GM18520 (cell line): ENCODE measurements around the gene KPTN.

Experiments
- ATAC-seq: cut with Tn5 transposase; IDR thresholded peaks from one replicate; pipeline ENCODE4 v1.9.1; 2021; ENCODE audit not compliant: unreplicated experiment

The KPTN gene

DNA sequence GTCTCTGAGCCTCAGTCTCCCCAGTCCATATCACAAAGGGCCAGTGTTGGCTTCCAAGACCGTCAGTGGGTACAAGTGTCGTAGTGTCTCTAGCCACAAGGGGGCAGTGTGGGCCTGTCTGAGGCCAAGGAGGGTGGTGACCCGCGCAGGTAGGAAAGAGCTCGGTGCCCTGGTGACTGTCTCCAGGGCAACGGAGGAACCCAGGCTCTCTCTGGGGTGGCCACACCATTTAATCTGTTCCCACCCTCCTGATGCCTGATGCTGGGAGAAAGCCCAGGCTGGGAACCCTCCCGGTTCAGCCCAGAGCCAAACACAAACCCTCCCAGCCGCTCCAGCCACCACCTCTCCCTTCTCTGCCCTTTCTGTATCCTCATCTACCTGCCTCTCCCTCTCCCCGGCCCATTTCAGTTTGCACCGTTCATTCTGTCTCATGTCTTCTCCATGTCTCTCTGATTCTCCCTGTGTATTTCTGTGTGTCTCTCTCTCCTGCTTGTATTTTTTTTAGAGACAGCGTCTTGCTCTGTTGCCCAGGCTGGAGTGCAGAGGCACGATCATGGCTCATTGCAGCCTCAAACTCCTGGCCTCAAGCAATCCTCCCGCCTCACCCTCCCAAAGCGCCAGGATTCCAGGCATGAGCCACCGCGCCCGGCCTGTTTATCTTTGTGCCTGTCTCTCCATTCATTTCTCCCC, 47.2 kb downstream of the KPTN start:
- ATAC-seq: no peak

DNA sequence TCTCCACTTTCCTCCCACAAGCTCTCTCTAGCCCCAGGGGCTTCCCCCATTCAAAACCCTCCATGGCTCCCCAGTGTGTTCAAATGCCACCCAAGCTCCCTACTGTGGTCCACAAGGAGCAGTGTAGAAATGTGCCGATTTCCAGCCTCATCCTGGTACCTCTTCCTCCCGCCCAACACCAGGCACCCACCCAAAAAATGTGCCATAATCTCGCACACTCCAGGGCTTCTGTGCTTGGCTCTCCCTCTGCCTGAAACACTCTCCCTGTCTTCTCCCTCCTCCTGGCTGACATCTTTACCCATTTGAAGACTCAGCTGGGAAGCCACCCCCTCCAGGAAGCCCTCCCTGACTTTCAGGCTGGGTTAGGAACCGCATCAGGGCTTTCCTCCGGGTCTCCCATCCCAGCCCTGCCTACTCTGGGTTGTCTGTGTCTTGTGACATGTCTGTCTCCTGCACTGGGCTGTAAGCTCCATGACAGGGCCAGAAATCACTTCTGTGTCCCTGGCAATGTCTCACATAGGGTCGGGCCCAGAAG, 48.1 kb downstream of the KPTN start:
- no peak for ATAC-seq

DNA sequence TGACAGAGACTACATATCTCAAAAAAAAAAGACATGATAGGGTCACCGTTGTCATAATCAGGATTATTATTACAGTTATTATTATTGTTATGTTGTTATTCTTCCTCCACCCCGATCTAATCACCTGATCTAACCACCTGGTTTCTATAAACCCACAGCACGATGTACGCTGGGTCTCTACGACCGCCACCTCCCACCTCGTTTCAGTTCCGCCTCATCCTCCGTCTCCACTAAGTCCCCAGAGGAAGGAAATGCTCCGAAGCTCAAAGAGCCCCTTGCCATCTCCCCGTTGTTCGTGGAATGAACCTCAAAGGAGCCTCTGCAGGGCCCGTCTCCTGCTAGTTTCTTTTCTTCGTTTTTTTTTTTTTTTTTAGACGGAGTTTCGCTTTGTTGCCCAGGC, 48.8 kb downstream of the KPTN start:
- no peak for ATAC-seq

DNA sequence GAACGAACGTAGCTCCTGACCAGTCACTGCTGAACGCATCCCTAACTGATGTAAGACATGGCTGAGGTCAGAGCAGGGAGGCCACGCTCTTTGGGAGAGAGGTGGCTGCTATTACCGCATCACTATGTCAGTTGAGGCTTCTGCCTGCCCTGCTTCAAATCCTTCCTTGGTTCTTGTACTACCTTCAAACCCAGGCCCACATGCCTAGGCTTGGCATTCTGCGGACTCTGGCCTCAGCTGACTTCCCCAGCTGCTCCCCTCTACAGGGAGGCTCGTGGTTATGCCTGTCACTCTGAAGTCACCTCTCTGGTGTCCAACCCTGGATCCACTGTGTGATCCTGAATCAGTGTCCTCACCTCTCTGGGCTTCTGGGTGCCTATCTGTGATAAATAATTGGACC, 49.9 kb downstream of the KPTN start:
- no peak for ATAC-seq

DNA sequence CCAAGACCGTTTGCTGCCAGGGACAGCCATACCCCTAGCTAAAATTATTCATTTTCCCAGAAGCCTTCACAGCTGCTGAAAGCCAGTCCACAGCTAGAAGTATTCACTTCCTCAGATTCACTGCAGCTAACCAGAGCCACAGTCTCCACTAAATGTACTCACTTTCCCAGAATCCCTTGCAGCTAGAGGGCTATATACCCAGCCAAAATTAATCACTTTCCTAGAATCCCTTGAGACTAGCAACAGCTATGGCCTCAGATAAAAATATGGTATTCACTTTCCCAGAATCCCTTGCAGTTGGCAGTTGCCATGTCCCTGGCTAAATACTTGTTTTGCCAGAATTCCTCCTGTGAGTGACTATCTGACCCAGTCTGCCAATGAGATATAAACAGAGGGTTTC, 50.9 kb downstream of the KPTN start:
- ATAC-seq: no peak

DNA sequence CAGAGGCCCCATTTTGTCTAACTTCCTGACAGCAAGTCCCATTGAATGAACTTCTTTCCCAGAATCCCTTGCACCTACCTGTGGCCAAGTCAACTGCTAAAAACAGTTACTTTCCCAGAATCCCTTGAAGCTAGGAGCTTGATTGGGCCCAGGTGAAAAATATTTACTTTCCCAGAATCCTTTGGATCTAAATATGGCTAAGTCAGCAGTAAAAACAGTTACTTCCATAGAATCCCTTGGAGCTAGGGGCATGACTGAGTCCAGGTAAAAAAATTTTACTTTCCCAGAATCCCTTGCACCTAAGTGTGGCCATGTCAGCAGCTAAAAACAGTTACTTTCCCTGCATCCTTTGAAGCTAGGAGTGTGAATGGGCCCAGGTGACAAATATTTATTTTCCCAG, 51.5 kb downstream of the KPTN start:
- ATAC-seq: no peak

DNA sequence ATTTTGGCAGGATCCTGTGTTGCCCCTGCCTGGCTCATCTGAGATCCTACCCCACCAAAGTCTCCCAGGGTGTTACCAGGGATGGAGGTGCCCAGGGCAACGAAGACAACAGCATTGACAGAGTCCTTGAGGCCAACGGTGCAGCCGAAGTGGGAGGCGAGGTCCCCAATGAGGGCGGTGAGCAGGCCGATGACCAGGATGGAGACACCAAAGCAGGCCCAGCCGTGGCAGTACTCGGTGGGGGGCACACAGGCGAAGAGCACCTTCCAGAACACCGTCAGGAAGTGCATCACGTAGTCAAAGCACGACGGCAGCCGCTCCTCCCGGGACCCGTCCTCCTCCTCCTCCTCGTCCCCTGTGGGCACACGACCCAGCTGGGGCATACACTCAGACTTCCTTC, 51.9 kb downstream of the KPTN start:
- ATAC-seq: no peak

DNA sequence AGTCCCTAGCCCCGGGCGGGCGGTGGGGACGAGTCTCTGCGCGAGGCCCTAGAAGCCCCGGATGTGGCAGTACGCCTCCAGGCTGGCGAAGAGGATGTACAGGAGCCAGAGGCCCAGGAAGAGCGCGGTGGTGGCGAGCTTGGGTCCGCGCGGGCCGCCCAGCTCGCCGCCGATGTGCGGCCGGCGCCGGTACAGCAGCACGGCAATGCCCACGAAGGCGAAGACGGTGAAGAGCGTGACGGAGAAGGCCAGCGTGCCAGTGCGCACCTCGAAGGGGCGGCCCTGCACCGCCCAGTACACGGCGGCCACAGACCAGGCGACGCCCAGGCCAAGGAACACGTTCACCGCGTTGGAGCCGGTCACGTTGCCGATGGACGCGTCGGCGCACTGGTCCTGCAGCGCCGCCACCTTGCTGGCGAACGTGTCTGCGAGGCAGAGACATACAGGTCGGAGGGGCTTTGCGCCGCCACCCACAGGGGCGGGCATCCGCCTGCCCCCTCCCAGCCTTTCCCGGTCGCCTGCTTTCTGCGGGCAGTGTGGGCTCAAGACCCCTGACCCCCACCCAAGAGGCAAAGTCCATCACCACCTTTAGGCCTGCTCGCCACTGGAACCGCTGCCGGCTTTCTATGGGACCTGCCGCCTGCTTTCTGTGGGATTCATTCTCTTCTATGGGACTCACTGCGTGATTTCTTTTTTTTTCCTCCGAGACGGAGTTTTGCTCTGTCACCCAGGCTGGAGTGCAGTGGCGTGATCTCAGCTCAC, 53.8 kb downstream of the KPTN start:
- no peak for ATAC-seq

DNA sequence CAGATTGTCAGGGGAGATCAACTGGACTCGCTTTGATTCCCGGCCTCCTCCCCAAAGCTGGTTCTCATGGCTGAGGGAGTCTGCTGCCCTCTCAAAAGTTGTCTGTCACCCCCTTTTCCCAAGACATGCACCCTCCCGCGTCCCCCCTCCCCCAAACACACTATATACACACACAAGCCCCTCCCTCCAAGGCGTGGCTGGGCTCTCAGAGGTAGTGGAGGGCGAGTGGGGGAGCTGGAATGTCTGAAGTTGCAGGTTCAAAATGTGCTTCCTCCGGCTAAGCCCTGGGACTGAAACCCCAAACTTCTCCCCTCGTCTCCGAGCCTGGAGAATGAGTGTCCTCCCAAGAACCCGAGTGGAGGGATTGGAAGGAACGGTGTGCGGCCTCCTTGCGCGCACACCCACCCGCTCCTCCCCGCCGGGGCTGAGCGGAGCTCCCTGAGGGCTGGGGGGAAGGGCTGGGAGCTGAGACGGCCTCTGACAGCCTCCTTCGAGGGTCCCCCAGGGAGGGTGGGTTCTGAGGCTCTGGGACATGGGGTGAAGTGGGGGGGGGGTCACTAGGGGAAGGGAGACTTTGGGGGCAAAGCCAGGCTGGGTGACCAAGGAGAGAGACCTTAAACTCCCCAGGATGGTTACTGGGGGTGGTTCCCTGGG, 54.8 kb downstream of the KPTN start:
- ATAC-seq: no peak

DNA sequence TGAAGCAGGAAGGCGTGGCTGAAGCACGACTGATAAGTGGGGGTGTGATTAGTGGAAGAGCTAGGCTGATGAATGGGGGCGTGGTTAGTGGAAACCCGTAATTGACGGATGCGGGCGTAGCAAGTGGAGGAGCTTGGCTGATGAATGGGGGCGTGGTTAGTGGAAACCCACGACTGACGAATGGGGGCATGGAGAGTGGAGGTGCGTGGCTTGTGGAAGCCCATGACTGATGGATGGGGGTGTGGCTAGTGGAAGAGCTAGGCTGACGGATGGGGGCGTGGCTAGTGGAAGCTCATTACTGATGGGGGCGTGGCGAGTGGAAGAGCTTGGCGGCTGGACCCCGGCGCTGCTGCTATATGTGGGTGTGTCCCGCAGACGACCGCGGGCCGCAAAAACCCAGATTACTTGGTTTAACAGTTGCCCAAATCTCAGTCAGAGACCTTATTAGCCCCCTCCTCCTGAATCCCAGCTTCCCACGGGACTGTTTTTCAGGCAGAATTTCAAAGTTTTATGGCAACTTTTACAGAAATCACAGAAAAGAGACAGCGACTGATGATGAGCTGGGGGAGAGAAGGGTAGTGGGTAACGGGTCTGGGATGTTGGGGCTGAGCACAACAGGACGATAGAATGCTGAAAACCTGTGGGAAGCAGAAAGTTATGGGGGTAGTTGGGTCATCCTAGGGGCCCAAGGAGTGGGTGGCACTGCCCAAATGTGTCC, 55.7 kb downstream of the KPTN start:
- no peak for ATAC-seq

DNA sequence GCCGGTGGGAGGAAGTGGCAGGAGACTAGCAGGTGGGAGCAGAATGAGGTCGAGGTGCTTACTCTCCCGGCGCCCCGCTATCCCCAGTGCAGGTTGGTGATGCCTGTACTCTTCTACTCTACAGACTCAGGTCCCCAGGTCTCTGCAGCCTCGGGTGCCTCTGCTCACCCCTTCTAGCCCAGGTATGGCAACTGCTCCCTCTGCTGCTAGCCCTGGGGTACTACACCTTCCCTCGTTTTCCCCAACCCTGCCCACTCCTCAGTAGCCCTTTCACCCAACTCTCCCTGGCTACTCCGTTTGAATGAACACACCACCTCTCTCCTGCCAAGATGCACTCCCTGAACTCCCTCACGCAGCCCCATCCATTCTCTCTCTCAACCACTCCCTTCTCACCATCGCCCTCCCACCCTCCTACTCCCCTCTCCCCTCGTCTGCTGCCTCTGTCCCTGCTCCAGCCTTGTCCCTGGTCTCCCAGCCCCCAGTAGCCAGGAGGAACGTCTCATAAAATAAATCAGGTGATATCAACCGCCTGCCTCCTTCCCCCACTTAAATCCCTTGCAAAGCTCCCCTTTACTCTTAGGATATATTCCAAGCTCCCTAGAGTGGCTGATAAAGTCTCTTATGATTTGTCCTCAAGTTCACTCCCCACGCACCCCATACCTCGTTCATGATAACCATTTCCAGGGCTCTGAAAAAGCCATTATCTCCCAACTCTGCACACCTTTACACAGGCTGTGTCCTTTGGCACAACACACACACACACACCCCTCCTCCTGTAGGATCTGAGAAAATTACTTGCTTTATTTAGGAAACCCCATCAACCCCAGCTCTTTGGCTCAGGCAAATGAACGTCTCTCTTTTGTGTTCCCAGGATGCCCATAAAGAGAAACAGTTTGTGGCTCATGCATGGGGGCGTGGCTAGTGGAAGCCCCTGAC, 56.5 kb downstream of the KPTN start:
- ATAC-seq: no peak
